Bone marrow (tissue), 2 donors: Measurements from ENCODE around the gene HOXA11.

ENCODE experiments used
- DNase-seq, 2 donors: peaks; one replicate each; lab custom pipeline; 2025; lab: John Stamatoyannopoulos, UW

The HOXA11 gene

GRCh38 chr7:27169658-27170425, 15.2 kb downstream of the HOXA11 start:
- no peak for DNase-seq

DNA sequence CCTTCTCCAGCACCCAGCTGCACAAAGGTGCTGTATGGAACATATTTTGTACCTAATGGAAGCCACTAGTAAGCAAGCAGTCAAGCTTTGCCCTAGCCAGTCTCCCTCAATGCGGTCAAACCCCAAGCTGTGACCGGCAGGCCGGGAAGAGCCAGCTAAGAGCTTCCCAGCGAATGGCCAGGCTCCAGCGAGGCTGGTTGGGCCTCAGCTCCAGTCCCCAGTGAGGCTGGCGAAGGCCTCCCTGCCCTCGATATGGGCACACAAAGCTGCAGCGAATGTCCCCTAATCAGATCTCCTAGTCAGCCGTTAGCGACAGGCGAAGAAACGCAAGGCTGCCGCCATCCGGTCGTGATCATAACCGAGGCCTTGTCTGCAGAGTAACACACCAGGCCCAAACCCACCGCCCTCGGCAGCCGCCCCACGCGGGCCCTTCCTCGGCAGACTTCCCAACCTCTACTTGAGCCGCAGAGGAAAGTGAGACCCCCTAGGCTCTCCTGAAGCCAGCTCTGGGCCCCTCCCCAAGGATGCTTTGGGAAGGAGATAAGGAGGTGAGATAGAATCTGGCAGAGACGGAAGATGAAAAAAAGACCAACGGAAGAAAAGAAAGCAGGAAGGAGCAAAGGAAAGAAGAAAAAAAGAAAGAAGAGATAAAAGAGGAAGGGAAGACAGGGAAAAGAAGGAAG, 16.6 kb downstream of the HOXA11 start:
- peak in 1 of 2 donors; percentile 55 for DNase-seq

- no peak for DNase-seq
Measured at GRCh38 chr7:27167916-27168264, 17.1 kb downstream of the HOXA11 start.

- peak in 1 of 2 donors; percentile 42 for DNase-seq
Measured at GRCh38 chr7:27166531-27167505, 18.2 kb downstream of the HOXA11 start.

DNA sequence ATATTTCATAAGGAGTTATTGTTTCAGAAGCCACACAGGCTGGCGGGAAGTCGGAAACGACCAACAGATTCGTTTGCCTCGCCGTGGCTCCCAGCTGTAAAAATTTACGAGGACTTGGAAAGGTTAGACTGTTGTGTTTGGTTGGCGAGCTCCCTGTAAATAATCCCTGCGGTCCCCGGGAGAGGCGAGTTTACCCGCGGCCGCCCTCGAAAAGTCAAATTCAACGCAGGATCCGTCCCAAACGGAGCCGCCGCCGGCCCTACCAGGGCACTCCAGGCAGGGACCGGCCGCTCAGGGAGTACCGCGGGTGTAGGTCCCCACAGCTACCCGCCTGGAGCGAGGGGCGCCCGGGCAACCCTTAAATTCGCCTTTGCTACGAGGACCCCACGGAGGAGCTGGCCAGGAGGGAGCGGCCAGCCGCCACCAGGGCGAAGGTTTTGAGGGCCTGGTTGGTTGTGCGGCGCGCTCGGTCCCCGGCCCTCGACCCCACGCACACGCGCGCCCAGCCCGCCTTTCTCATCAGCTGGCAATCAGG, 19.0 kb downstream of the HOXA11 start:
- no peak for DNase-seq

- peak in 1 of 2 donors; percentile 57 for DNase-seq
Measured at GRCh38 chr7:27165089-27165995, 19.7 kb downstream of the HOXA11 start, which contains the start of gene HOXA9. Gene HOXA9 (minus strand): TSS chr7:27165537. CDS start chr7:27165457, 80 bp downstream.

GRCh38 chr7:27164367-27165088, 20.5 kb downstream of the HOXA11 start:
- no peak for DNase-seq

- no peak for DNase-seq
Measured at GRCh38 chr7:27164045-27164366, 21.0 kb downstream of the HOXA11 start.

DNA sequence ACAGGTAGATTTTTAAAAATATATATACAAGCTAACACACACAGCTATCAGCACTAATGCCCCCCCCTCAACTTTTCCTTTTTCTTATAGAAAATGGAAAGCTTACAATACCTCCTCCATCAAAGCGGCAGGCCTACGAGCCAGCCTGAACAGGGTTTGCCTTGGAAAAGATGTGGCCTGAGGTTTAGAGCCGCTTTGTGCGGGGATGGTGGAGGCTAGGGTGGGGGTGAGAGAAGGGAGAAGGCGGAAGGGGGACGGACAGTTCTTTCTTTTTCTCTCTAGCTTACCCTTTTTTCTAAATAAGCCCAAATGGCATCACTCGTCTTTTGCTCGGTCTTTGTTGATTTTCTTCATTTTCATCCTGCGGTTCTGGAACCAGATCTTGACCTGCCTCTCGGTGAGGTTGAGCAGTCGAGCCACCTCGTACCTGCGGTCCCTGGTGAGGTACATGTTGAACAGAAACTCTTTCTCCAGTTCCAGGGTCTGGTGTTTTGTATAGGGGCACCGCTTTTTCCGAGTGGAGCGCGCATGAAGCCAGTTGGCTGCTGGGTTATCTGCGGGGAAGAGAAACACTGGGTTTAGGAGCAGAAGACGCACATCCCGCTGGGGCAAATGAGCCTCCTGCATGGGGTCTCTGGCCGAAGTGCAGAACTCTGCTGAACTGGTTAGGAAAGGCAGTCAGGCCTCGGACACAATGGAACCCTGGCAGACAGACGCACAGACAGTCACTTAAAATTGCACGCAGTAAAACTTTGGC, 21.6 kb downstream of the HOXA11 start:
- no peak for DNase-seq

GRCh38 chr7:27162561-27163287, 22.3 kb downstream of the HOXA11 start:
- DNase-seq: no peak

DNA sequence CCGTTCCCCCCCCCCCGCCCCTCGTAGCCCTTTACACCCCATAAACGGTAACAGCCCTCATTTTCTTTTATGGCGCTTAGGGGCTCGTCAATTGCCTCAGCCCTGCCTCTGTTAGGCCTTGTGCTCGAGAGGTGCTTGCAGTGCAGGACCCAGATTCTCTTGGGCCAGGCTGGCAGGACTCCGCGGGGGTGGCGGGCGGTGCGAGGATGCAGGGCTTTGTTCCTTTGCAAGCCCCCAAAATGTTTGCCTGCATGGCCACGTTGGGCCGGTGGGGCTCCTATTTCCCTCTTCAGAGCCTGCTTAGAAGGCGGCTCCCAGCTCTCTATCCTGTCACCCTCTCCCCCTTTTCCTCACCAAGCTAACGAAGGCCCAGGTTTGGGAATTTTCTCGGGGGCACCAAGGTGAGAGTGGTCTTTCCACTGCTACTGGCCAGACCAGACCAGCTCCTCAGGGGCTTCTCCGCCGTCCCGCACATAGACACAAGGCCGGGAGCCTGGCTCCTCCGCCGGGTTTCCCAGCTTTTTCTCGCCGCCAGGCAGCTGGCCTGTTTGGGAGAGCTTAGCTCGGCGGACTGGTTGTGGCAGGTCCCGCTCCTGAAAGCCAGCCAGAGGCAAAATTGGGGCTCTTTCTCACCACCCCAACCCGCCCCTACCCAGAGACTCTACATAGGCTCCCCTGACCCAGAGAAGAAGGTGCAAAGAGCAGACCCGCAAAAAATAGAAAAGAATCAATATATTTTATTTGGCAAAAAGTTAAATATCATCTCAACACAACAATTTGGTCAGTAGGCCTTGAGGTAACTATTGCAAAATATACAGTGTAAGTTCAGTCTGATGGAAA, 23.1 kb downstream of the HOXA11 start:
- no peak for DNase-seq

DNA sequence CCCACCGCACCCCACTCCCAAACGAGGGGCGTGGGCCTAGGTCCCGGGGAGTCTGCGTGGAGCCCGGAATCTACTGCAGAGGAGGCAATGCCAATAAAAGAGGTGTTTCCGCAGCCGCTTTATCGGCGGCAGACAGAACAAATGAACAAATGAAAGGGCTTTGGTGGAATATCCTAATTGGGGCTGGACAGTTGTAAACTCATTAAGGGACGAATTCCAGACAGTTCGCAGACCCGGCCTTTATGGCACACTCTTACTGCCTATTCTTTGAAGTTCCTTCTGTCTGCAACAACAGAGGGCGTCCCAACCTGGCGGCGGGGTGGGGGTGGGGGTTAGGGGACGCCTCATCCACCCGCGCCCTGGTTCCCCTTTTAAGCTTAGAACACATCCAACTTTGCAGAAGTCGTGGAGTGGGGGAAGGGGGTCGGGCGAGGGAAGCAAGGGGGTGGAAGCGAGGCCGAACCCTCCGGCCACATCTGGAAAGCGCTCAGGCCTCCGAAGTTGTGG, 23.8 kb downstream of the HOXA11 start:
- DNase-seq: peak in 1 of 2 donors; percentile 60

- DNase-seq: peak in 1 of 2 donors; percentile 87
Measured at GRCh38 chr7:27160546-27161213, 24.4 kb downstream of the HOXA11 start.

GRCh38 chr7:27160145-27160545, 24.9 kb downstream of the HOXA11 start:
- no peak for DNase-seq

GRCh38 chr7:27159266-27160144, 25.5 kb downstream of the HOXA11 start:
- no peak for DNase-seq
